IPS-18c (cell line): ENCODE results near the gene MRFAP1L1.
"Not testable (repeated sequence)": the region's sequence is repeated elsewhere in the genome, so short reads cannot be mapped to it uniquely, and the experiment has no call there.

Experiments
- H3K4me3 ChIP-seq: 2 replicates; pipeline ENCODE4 v1.7.0; 2013; ENCODE audit warnings: low read depth, mild to moderate bottlenecking, low read length, moderate library complexity; ENCODE audit not compliant: insufficient read depth
- H3K9me3 ChIP-seq: one replicate; pipeline ENCODE4 v1.6.1; 2013; ENCODE audit warnings: mild to moderate bottlenecking, low read length, moderate library complexity; ENCODE audit not compliant: control insufficient read depth, insufficient read depth

MRFAP1L1 gene

DNA sequence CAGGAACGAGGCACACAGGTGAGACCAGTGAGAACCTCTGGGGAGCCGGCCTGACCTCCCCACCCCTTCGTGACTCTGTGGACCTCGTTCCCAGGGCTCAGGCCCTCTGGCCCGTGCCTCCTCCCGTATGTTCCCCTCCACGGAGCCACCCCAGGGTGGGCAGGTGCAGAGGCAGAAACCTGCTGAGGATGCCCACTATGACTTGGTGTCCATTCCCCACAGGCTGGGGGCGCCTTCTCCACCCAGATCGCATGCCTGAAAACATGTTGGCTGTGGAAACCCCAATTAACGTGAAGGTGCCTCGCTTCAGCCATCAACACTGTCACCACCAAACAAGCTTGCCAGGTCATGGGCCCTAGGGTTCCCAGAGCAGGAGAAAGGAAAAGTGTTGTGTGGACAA, 33.3 kb upstream of the MRFAP1L1 start:
- H3K4me3 ChIP-seq, result no peak overlapping the region
- peaks cover 2% of the 10 kb centered on the region for H3K9me3 ChIP-seq

- Histone ChIP-seq H3K9me3 (peaks cover 2% of the 10 kb centered on the region), H3K4me3 (no peak overlapping the region)
Observed at GRCh38 chr4:6742507-6742906, 32.8 kb upstream of the MRFAP1L1 start.

DNA sequence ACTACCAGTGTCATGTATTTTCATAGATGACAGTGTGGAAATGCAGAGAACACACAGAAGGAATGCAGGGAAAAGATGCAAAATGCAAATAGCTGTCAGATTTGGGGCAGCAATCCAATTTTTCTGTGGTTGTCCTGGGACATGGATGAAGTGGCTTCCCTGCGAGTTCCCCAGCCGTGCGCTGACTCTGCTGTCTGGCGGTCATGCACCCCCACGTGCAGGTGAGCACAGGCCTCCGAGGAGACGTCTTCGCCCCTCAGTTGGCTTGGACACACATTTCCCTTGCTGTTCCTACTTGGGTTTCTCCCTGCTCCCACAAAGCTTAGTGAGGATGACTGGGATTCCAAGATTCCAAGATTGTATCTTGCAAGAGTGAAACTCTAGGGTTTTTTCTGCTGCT, 30.7 kb upstream of the MRFAP1L1 start:
- Histone ChIP-seq H3K4me3 (no peak overlapping the region), H3K9me3 (peaks cover 2% of the 10 kb centered on the region)

DNA sequence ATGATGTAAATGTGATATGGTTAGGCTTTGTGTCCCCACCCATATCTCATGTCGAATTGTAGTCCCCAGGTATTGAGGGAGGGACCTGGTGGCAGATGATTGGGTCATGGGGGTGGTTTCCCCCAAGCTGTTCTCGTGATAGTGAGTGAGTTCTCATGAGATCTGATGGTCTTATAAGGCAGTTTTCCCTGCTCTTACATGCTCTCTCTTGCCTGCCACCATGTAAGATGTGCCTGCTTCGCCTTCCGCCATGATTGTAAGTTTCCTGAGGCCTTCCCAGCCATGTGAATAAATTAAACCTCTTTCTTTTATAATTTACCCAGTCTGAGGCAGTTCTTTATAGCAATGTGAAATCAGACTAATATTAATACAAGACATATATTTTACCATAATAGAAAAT, 30.3 kb upstream of the MRFAP1L1 start:
- H3K4me3 ChIP-seq, result no peak overlapping the region
- peaks cover 2% of the 10 kb centered on the region for H3K9me3 ChIP-seq

- no peaks in the 10 kb centered on the region for H3K9me3 ChIP-seq
- no peak overlapping the region for H3K4me3 ChIP-seq
Observed at GRCh38 chr4:6734165-6734786, 24.6 kb upstream of the MRFAP1L1 start.

GRCh38 chr4:6733358-6734164, 23.9 kb upstream of the MRFAP1L1 start:
- Histone ChIP-seq H3K9me3 (no peaks in the 10 kb centered on the region), H3K4me3 (no peak overlapping the region)

- no peaks in the 10 kb centered on the region for H3K9me3 ChIP-seq
- no peak overlapping the region for H3K4me3 ChIP-seq
Observed at GRCh38 chr4:6732441-6733357, 23.0 kb upstream of the MRFAP1L1 start.

GRCh38 chr4:6731780-6732179, 22.1 kb upstream of the MRFAP1L1 start:
- Histone ChIP-seq H3K4me3 (no peak overlapping the region), H3K9me3 (no peaks in the 10 kb centered on the region)

- Histone ChIP-seq H3K9me3 (no peaks in the 10 kb centered on the region), H3K4me3 (no peak overlapping the region)
Observed at GRCh38 chr4:6731318-6731675, 21.6 kb upstream of the MRFAP1L1 start.

DNA sequence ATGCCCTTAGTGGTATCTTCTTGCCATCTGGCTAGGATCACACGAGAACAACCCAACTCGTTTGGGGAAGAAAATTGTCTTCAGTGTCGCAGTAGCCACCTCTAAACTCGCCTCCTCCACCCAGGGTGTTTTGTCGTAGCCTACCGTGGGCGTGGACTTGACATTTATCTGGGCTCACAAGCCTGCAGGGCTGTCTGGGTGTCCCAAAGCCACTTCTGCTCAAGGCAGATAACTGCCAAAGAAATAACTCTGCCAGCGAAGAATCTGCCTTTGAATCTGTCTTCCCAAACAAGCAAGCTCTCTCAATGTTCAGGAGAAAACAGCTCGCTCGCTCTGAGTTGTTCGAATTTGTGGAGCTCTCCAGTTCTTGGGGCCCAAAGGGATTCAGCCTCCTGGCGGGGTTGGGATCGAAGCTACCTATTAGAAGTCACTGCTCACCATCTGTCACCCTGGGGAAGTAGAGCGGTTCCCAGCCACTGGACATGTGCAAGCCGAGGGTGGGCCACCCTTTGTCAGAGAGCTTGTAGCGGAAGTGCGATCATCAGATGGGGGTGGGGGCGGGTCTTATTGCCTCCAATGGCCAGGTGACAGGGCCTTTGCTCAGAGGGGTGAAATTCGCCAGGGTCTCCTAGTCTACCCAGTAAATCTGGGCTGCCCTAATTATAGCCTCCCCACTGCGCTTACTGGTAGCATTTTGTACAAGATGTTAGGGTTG, 21.1 kb upstream of the MRFAP1L1 start:
- Histone ChIP-seq H3K4me3 (no peak overlapping the region), H3K9me3 (no peaks in the 10 kb centered on the region)

DNA sequence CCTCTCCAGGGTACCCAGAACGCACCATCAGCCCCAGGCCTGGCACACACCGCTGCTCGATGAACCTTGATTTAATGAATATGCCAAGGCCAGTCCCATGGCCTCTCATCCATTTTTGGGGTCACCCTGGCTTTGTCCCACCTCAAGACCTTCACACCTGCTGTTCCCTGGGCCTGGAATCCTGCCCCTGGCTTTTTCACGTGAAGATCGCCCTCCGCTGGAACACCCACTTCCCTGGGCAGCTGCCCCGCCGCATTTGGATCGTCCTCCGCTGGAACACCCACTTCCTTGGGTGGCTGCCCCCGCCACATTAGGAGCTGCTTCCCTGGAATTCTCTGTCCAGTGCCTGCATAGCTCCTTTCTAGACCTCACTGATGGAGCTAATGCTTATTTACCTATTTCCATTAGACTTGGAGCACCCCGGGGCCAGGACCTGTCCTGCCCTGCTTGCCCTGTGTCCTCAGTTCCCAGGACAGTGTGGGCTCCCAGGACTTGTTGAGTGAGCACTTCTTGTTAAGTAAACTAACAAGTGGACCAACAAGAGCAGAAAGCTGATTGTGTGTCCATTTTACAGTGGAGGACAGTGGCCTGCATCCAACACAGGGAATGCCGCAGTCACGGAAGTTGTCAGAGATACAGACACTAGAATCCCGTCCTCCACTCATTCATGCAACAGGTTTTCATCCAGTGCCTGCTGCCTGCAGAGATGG, 18.8 kb upstream of the MRFAP1L1 start:
- H3K9me3 ChIP-seq, result no peaks in the 10 kb centered on the region
- H3K4me3 ChIP-seq, result no peak overlapping the region

DNA sequence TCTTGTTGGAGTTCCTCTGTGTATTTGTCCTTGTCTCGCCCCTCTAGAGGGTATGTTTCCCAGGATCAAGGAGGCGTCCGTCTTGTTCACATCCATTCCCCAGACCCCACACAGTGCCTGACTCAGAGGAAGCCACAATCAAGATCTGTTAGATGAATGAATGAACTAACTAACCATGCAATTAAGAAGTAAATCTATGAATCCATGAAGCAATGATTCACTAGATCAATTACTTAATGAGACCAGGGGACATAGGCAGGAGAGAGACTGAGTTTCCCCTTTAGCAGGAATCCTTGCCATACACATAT, 18.2 kb upstream of the MRFAP1L1 start:
- Histone ChIP-seq H3K9me3 (no peaks in the 10 kb centered on the region), H3K4me3 (no peak overlapping the region)

DNA sequence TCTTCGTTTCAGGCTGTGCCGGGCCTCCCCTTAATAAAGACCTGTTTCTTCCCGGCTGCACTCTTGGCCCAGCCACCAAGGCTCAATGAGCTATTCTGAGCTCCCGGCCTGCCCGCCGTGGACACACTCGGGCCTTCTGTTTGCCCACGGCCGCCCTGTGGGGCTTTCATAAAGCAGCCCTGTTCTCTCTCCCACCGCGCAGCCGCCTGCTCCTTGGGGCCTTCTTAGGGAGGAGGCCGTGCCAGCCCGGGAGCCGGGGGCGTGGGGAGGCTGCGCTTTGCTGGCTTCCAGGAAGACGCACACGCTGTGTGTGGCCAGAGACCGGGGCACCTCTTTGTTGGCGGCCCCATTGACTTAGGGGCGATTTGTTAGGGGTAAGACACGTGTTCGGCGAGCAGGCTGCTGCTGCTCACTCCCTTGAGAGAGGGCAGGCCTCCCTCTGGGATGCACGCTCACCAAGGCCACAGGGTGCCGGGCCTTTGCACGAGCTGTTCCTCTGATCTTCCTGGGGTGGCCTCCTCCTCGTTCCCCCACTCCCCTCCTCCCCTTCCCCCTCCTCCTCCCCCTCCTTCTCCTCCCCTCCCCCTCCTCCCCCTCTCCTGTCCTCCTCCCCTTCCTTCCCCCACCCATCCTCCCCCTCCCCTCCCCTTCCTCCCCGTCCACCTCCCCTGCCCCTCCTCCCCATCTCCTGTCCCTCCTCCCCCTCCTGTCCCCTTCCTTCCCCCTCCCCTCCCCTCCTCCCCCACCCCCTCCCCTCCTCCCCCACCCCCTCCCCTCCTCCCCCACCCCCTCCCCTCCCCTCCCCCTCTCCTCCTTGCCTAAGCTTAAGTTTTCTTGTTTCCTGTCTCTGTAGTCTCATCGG, 17.6 kb upstream of the MRFAP1L1 start:
- H3K4me3 ChIP-seq, result no peak overlapping the region
- H3K9me3 ChIP-seq, result no peaks in the 10 kb centered on the region

DNA sequence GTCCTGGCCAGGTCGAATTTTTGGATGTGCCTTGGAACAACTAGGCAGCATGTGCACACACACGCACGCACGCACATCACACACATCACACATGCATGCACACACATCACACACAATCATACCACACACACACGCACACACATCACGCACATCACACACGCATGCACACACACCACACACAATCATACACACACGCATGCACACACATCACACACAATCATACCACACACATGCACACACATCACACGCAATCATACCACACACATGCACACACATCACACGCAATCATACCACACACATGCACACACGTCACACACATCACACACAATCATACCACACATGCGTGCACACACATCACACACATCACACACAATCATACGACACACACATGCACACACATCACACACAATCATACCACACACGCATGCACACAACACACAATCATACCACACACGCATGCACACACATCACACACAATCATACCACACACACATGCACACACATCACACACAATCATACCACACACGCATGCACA, 15.8 kb upstream of the MRFAP1L1 start:
- not testable (repeated sequence) for H3K4me3 ChIP-seq, H3K9me3 ChIP-seq

DNA sequence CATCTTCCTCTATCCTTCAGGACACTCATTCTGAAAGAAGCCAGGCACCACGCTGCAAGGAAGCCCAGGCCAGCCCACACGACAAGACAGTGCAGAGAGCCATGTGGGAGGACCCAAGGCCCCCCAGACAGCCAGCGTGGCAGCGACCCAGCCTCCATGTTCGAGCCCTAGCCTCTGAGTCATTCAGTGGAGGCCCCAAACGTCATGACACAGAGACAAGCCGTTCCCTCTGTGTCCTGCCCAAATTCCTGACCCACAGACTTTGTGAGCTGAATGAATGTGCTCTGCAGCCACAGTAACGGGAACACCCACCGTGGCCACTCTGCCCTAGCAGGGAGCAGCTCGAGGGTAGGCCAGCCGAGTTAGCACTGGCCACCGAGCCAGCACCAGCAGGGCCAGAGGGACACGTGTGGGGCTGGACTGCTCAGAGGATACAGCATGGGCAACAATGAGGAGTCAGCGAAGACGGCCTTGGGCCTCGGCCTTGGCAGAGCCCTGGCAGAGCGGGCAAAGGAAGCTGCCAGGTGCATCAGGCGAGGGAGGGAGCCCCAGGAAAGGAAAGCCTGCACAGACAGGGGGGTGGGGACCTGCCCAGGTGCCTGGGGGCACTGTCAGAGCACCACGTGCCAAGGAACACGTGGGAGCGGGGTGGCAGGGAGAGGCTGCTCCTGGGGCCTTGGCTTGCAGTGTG, 14.9 kb upstream of the MRFAP1L1 start:
- Histone ChIP-seq H3K9me3 (no peaks in the 10 kb centered on the region), H3K4me3 (no peak overlapping the region)
